ENCODE measurements around the gene CST8. TPM values are rescaled to one million over a fixed set of nuclear protein-coding genes. Genes with fewer than 3 reads are reported as not detected.

The CST8 gene
- total and polyA plus RNA-seq, 2 of the 4 experiments (the other 2 are of a cell fraction): not detected

- no peak overlapping the region for H3K14ac ChIP-seq (replicated peaks; ENCODE audit: low read depth, low read length)
- no peaks in the 10 kb centered on the region for H3K9me1 ChIP-seq (ENCODE audit: insufficient read depth, low read length)
- H2AFZ ChIP-seq (replicated peaks; ENCODE audit: low read length, poor library complexity): no peak overlapping the region
- H3K23ac ChIP-seq (ENCODE audit: low read depth, low read length): no peak overlapping the region
- dilution Hi-C loops (cut with HindIII; ENCODE audit: low sequenced_read_pairs, unreplicated experiment): no loop called here
- no peak overlapping the region for H3K4me2 ChIP-seq (ENCODE audit: low read depth, low read length)
- no peak overlapping the region for H4K91ac ChIP-seq (ENCODE audit: insufficient read depth, low read depth, low read length)
- no TSS peak for BruUV-seq (replicated peaks)
- H3K4me3 ChIP-seq (ENCODE audit: insufficient read depth, low read depth, low read length): no peak overlapping the region
- ATAC-seq (ENCODE audit: low read depth) (no peak), DNase-seq (no peak)
- H2AK9ac ChIP-seq (replicated peaks; ENCODE audit: low read depth, low read length, poor library complexity): no peak overlapping the region
- TF ChIP-seq FOS (IDR thresholded peaks at IDR 0.05; ENCODE audit: low read depth, low read length): no peak
- TF ChIP-seq CTCF (conservative IDR thresholded peaks at IDR 0.05; ENCODE audit: low read depth, low read length): no peak
- no peak for TF ChIP-seq ELK1 (IDR thresholded peaks at IDR 0.05; ENCODE audit: borderline replicate concordance, low read depth, low read length)
- no peak for TF ChIP-seq NFE2L2 (IDR thresholded peaks at IDR 0.05; ENCODE audit: low read depth, low read length)
- TF ChIP-seq MXI1 (IDR thresholded peaks at IDR 0.05; ENCODE audit: borderline replicate concordance, low read depth, low read length): no peak
- H2AK5ac ChIP-seq (ENCODE audit: low read depth, low read length): no peak overlapping the region
- H4K20me1 ChIP-seq (ENCODE audit: insufficient read depth, low read length): no peaks in the 10 kb centered on the region
- no peak overlapping the region for H3K56ac ChIP-seq (ENCODE audit: extremely low read depth, insufficient read depth, low read length)
- H4K5ac ChIP-seq (ENCODE audit: low read depth, low read length): no peak overlapping the region
- H3K9ac ChIP-seq (ENCODE audit: low read depth, low read length): no peak overlapping the region
- no peak overlapping the region for H3K27ac ChIP-seq (ENCODE audit: insufficient read depth, low read length)
- in situ Hi-C loops (cut with MboI; ENCODE audit: low sequenced_read_pairs): no loop called here
- no peak overlapping the region for H2BK20ac ChIP-seq (ENCODE audit: low read depth, low read length)
- H3K4me1 ChIP-seq (ENCODE audit: control insufficient read depth, insufficient read depth, low read length): no peaks in the 10 kb centered on the region
- ChIA-PET POLR2A (ENCODE audit: unreplicated experiment) (no interaction called here), CTCF (interaction anchor here (1.1 kb wide), 1 partner anchor 18 kb away, joined by 3 read pairs; no protein-coding TSS in a partner anchor)
- H2BK5ac ChIP-seq (ENCODE audit: low read depth, low read length, poor library complexity, severe bottlenecking): no peak overlapping the region
- H3K27me3 ChIP-seq (ENCODE audit: control insufficient read depth, insufficient read depth, low read length): peaks cover 3% of the 10 kb centered on the region
- no peak overlapping the region for H2BK120ac ChIP-seq (ENCODE audit: low read depth, low read length)
- no peak overlapping the region for H4K8ac ChIP-seq (ENCODE audit: low read depth in 2 of 2, low read length in 2 of 2)
- intact Hi-C loops (cut with micrococcal nuclease): no loop called here
- no peak overlapping the region for H2BK15ac ChIP-seq (ENCODE audit: low read depth, low read length)
- no peak overlapping the region for H3K4ac ChIP-seq (ENCODE audit: low read depth, low read length)
- no peaks in the 10 kb centered on the region for H3K79me1 ChIP-seq (ENCODE audit: low read depth in 1 of 2, low read length in 2 of 2)
- H3K36me3 ChIP-seq (ENCODE audit: control insufficient read depth, insufficient read depth, low read length): no peaks in the 10 kb centered on the region
- 100% methylated on average over 4 of the region's 14 CpGs; no CpG with 5 or more reads in 1 of the 2 experiments for WGBS, 2 experiments (ENCODE audit: extremely low coverage in 2 of 2, insufficient read length in 1 of 2)
- no peak overlapping the region for H3K18ac ChIP-seq (ENCODE audit: low read depth, low read length)
- H3K9me3 ChIP-seq (ENCODE audit: control insufficient read depth, insufficient read depth, low read length): no peaks in the 10 kb centered on the region
Observed at GRCh38 chr20:23503649-23504048, 12.7 kb downstream of the CST8 start.
